Stomach (tissue), 4 donors: ENCODE results near the gene PSTPIP1.

ENCODE experiments used
- EP300 ChIP-seq: sonication (generic); formaldehyde crosslinking; IDR thresholded peaks from one replicate; pipeline ENCODE4 v1.6.1; 2017; ENCODE audit warnings: antibody characterized with exemption
- POLR2AphosphoS5 ChIP-seq, 3 donors: sonication (generic); formaldehyde crosslinking; IDR thresholded peaks; one replicate each; pipeline ENCODE4 v1.6.1; 2016; ENCODE audit warnings: antibody characterized with exemption in 3 of 3
- TF ChIP-seq, protein P1 (sequence below), 7 experiments: fragments of 450-650 bp in 4 of 7; fragments of 200-600 bp in 3 of 7; sonication (generic) in 3 of 7; IDR thresholded peaks; one replicate each; pipeline ENCODE4 v1.5.1; 2016 to 2019; ENCODE audit warnings: antibody characterized with exemption in 7 of 7, control low read depth in 2 of 7, mild to moderate bottlenecking in 1 of 7

DNA sequence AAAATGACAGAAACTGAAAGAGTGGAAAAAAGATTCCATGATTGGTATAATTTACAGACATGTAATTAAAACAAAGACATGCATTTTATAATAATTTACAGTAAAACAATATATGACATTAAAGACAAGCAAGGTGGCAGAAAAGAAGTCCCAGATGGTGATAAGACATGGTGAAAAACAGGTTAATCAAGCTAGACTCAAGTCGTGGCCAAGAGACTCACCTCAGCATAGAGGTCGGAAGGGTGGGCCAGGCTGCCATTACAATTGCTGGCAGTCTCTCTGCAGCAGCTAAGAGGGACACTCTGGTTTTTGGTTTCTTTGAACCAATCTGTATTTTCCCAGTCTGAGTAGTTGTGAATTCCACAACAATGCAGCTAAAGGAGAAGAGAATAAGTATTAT is 57.6 kb downstream of the PSTPIP1 start:
- TF ChIP-seq, protein P1, sequence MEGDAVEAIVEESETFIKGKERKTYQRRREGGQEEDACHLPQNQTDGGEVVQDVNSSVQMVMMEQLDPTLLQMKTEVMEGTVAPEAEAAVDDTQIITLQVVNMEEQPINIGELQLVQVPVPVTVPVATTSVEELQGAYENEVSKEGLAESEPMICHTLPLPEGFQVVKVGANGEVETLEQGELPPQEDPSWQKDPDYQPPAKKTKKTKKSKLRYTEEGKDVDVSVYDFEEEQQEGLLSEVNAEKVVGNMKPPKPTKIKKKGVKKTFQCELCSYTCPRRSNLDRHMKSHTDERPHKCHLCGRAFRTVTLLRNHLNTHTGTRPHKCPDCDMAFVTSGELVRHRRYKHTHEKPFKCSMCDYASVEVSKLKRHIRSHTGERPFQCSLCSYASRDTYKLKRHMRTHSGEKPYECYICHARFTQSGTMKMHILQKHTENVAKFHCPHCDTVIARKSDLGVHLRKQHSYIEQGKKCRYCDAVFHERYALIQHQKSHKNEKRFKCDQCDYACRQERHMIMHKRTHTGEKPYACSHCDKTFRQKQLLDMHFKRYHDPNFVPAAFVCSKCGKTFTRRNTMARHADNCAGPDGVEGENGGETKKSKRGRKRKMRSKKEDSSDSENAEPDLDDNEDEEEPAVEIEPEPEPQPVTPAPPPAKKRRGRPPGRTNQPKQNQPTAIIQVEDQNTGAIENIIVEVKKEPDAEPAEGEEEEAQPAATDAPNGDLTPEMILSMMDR (IDR thresholded peaks at IDR 0.05), result no peak
- TF ChIP-seq POLR2AphosphoS5 (IDR thresholded peaks at IDR 0.05), result no peak
- no peak for TF ChIP-seq EP300
